ENCODE measurements around the gene MALRD1. TPM values are rescaled to one million over a fixed set of nuclear protein-coding genes. Genes with fewer than 3 reads are reported as not detected.

MALRD1 gene
- total RNA-seq, 1 experiment from 2014 or later: 0.69 TPM

- Histone ChIP-seq H3K4me3 (ENCODE audit: insufficient read depth, low read depth, low read length) (no peak overlapping the region), H3K36me3 (replicated peaks; ENCODE audit: control insufficient read depth, insufficient read depth, low read length) (no peaks in the 10 kb centered on the region), H3K27me3 (ENCODE audit: control insufficient read depth, insufficient read depth, low read length) (no peaks in the 10 kb centered on the region)
- no peak for DNase-seq
These were observed 592.1 kb downstream of the MALRD1 start for GRCh38 chr10:19640566-19641263.

GRCh38 chr10:19651549-19651948 is 602.9 kb downstream of the MALRD1 start:
- no peaks in the 10 kb centered on the region for H3K27me3 ChIP-seq (ENCODE audit: control insufficient read depth, insufficient read depth, low read length)
- DNase-seq: no peak
- no peak overlapping the region for H3K4me3 ChIP-seq (ENCODE audit: insufficient read depth, low read depth, low read length)
- no peaks in the 10 kb centered on the region for H3K36me3 ChIP-seq (replicated peaks; ENCODE audit: control insufficient read depth, insufficient read depth, low read length)

- no peak for DNase-seq
- no peaks in the 10 kb centered on the region for H3K27me3 ChIP-seq (ENCODE audit: control insufficient read depth, insufficient read depth, low read length)
These were observed 604.1 kb downstream of the MALRD1 start for GRCh38 chr10:19652750-19653149.

GRCh38 chr10:19653931-19654330 is 605.3 kb downstream of the MALRD1 start:
- Histone ChIP-seq H3K27me3 (ENCODE audit: control insufficient read depth, insufficient read depth, low read length) (no peaks in the 10 kb centered on the region), H3K36me3 (replicated peaks; ENCODE audit: control insufficient read depth, insufficient read depth, low read length) (no peaks in the 10 kb centered on the region), H3K4me3 (ENCODE audit: insufficient read depth, low read depth, low read length) (no peak overlapping the region)
- no peak for DNase-seq

More at GRCh38 chr10:19652750-19653149, 604.1 kb downstream of the MALRD1 start:
- Histone ChIP-seq H3K4me3 (ENCODE audit: insufficient read depth, low read depth, low read length) (no peak overlapping the region), H3K36me3 (replicated peaks; ENCODE audit: control insufficient read depth, insufficient read depth, low read length) (no peaks in the 10 kb centered on the region)

GRCh38 chr10:19654576-19654975 is 606.0 kb downstream of the MALRD1 start:
- Histone ChIP-seq H3K27me3 (ENCODE audit: control insufficient read depth, insufficient read depth, low read length) (no peaks in the 10 kb centered on the region), H3K4me3 (ENCODE audit: insufficient read depth, low read depth, low read length) (no peak overlapping the region), H3K36me3 (replicated peaks; ENCODE audit: control insufficient read depth, insufficient read depth, low read length) (no peaks in the 10 kb centered on the region)
- no peak for DNase-seq

- Histone ChIP-seq H3K4me3 (ENCODE audit: insufficient read depth, low read depth, low read length) (no peak overlapping the region), H3K36me3 (replicated peaks; ENCODE audit: control insufficient read depth, insufficient read depth, low read length) (no peaks in the 10 kb centered on the region), H3K27me3 (ENCODE audit: control insufficient read depth, insufficient read depth, low read length) (no peaks in the 10 kb centered on the region)
- no peak for DNase-seq
These were observed 607.9 kb downstream of the MALRD1 start for GRCh38 chr10:19656420-19657042.

GRCh38 chr10:19658131-19658530 is 609.5 kb downstream of the MALRD1 start:
- Histone ChIP-seq H3K36me3 (replicated peaks; ENCODE audit: control insufficient read depth, insufficient read depth, low read length) (no peaks in the 10 kb centered on the region), H3K27me3 (ENCODE audit: control insufficient read depth, insufficient read depth, low read length) (no peaks in the 10 kb centered on the region), H3K4me3 (ENCODE audit: insufficient read depth, low read depth, low read length) (no peak overlapping the region)
- DNase-seq: no peak

- DNase-seq: no peak
- H3K36me3 ChIP-seq (replicated peaks; ENCODE audit: control insufficient read depth, insufficient read depth, low read length): no peaks in the 10 kb centered on the region
- no peak overlapping the region for H3K4me3 ChIP-seq (ENCODE audit: insufficient read depth, low read depth, low read length)
- H3K27me3 ChIP-seq (ENCODE audit: control insufficient read depth, insufficient read depth, low read length): no peaks in the 10 kb centered on the region
These were observed 610.1 kb downstream of the MALRD1 start for GRCh38 chr10:19658622-19659233.

GRCh38 chr10:19659920-19660655 is 611.5 kb downstream of the MALRD1 start:
- no peaks in the 10 kb centered on the region for H3K36me3 ChIP-seq (replicated peaks; ENCODE audit: control insufficient read depth, insufficient read depth, low read length)
- no peak for DNase-seq
- no peaks in the 10 kb centered on the region for H3K27me3 ChIP-seq (ENCODE audit: control insufficient read depth, insufficient read depth, low read length)
- H3K4me3 ChIP-seq (ENCODE audit: insufficient read depth, low read depth, low read length): no peak overlapping the region

GRCh38 chr10:19663344-19663743 is 614.7 kb downstream of the MALRD1 start:
- no peak for DNase-seq
- Histone ChIP-seq H3K36me3 (replicated peaks; ENCODE audit: control insufficient read depth, insufficient read depth, low read length) (no peaks in the 10 kb centered on the region), H3K4me3 (ENCODE audit: insufficient read depth, low read depth, low read length) (no peak overlapping the region), H3K27me3 (ENCODE audit: control insufficient read depth, insufficient read depth, low read length) (no peaks in the 10 kb centered on the region)

- H3K27me3 ChIP-seq (ENCODE audit: control insufficient read depth, insufficient read depth, low read length): no peaks in the 10 kb centered on the region
- H3K36me3 ChIP-seq (replicated peaks; ENCODE audit: control insufficient read depth, insufficient read depth, low read length): no peaks in the 10 kb centered on the region
- no peak for DNase-seq
- no peak overlapping the region for H3K4me3 ChIP-seq (ENCODE audit: insufficient read depth, low read depth, low read length)
These were observed 619.5 kb downstream of the MALRD1 start for GRCh38 chr10:19668116-19668515.

GRCh38 chr10:19676063-19676462 is 627.5 kb downstream of the MALRD1 start:
- Histone ChIP-seq H3K36me3 (replicated peaks; ENCODE audit: control insufficient read depth, insufficient read depth, low read length) (no peaks in the 10 kb centered on the region), H3K4me3 (ENCODE audit: insufficient read depth, low read depth, low read length) (no peak overlapping the region), H3K27me3 (ENCODE audit: control insufficient read depth, insufficient read depth, low read length) (no peaks in the 10 kb centered on the region)
- no peak for DNase-seq

GRCh38 chr10:19683356-19683755 is 634.8 kb downstream of the MALRD1 start:
- no peaks in the 10 kb centered on the region for H3K27me3 ChIP-seq (ENCODE audit: control insufficient read depth, insufficient read depth, low read length)
- no peaks in the 10 kb centered on the region for H3K36me3 ChIP-seq (replicated peaks; ENCODE audit: control insufficient read depth, insufficient read depth, low read length)
- H3K4me3 ChIP-seq (ENCODE audit: insufficient read depth, low read depth, low read length): no peak overlapping the region
- DNase-seq: no peak

- Histone ChIP-seq H3K4me3 (ENCODE audit: insufficient read depth, low read depth, low read length) (no peak overlapping the region), H3K36me3 (replicated peaks; ENCODE audit: control insufficient read depth, insufficient read depth, low read length) (no peaks in the 10 kb centered on the region), H3K27me3 (ENCODE audit: control insufficient read depth, insufficient read depth, low read length) (no peaks in the 10 kb centered on the region)
- DNase-seq: no peak
These were observed 635.4 kb downstream of the MALRD1 start for GRCh38 chr10:19683960-19684359.

GRCh38 chr10:19688344-19688743 is 639.7 kb downstream of the MALRD1 start:
- Histone ChIP-seq H3K36me3 (replicated peaks; ENCODE audit: control insufficient read depth, insufficient read depth, low read length) (no peaks in the 10 kb centered on the region), H3K27me3 (ENCODE audit: control insufficient read depth, insufficient read depth, low read length) (no peaks in the 10 kb centered on the region), H3K4me3 (ENCODE audit: insufficient read depth, low read depth, low read length) (no peak overlapping the region)
- no peak for DNase-seq
